GM18868 (cell line): ENCODE results near the gene STUB1.
"Not testable (repeated sequence)": the region's sequence is repeated elsewhere in the genome, so short reads cannot be mapped to it uniquely, and the experiment has no call there.

Source experiments
- ATAC-seq: cut with Tn5 transposase; IDR thresholded peaks from one replicate; pipeline ENCODE4 v1.9.1; 2021; ENCODE audit warnings: mild to moderate bottlenecking, moderate library complexity; ENCODE audit not compliant: unreplicated experiment

STUB1 gene

DNA sequence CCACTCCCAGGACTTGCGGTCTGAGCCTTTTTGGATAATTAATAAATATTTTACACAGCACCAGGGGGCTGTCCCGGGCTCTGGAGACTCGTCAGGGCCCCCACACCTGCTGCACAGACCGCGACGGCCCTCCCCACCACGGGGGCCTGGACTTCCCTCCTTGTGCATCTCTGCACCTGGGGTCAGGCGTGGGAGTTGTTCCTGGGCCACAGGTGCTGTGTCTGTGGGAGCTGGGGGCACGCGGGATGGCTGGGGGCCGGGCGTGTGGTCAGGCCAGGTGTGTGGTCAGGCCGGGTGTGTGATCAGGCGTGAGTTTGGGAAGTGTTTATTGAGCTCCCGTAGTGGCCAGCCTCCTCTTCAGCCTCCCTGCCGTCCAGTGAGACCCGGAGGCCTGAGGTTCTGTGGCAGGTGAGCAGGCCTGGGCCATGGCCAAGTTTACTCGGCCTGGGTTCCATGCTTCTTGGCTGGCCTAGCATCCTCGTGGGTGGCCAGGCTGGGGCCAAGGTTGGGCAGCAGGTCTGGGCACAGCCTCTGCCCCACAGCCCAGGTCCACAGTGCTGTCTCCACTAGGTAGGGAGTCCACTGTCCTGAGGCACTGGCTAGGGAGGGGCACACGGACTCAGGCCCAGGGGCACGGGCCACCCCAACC, 1.9 kb upstream of the STUB1 start:
- no peak for ATAC-seq

- ATAC-seq, result no peak
These were observed 1.1 kb upstream of the STUB1 start for GRCh38 chr16:678858-679813.

- ATAC-seq, result no peak
These were observed 375 bp downstream of the STUB1 start for GRCh38 chr16:680625-680945.

DNA sequence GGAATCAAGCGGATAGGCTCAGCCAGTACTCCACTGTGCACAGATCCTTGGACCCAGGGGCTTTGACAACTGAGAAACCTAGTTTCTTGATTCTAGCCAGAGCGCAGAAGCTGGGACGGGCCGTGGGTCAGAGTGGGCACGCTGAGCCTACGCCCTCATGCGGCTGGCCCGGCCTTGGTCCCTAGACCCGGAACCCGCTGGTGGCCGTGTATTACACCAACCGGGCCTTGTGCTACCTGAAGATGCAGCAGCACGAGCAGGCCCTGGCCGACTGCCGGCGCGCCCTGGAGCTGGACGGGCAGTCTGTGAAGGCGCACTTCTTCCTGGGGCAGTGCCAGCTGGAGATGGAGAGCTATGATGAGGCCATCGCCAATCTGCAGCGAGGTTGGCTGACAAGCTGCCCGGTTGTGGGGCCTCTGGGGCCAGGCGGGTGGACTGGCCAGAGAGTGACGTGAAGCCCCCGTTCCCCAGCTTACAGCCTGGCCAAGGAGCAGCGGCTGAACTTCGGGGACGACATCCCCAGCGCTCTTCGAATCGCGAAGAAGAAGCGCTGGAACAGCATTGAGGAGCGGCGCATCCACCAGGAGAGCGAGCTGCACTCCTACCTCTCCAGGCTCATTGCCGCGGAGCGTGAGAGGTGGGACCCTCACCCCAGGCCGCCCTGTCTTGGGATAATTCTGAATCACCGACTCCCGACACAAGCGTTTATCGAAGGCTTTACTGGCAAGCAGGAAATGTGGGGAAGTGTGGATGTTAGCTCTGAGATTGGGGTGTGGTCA, 946 bp downstream of the STUB1 start:
- no peak for ATAC-seq

- no peak for ATAC-seq
These were observed 1.7 kb downstream of the STUB1 start for GRCh38 chr16:681746-682427.

DNA sequence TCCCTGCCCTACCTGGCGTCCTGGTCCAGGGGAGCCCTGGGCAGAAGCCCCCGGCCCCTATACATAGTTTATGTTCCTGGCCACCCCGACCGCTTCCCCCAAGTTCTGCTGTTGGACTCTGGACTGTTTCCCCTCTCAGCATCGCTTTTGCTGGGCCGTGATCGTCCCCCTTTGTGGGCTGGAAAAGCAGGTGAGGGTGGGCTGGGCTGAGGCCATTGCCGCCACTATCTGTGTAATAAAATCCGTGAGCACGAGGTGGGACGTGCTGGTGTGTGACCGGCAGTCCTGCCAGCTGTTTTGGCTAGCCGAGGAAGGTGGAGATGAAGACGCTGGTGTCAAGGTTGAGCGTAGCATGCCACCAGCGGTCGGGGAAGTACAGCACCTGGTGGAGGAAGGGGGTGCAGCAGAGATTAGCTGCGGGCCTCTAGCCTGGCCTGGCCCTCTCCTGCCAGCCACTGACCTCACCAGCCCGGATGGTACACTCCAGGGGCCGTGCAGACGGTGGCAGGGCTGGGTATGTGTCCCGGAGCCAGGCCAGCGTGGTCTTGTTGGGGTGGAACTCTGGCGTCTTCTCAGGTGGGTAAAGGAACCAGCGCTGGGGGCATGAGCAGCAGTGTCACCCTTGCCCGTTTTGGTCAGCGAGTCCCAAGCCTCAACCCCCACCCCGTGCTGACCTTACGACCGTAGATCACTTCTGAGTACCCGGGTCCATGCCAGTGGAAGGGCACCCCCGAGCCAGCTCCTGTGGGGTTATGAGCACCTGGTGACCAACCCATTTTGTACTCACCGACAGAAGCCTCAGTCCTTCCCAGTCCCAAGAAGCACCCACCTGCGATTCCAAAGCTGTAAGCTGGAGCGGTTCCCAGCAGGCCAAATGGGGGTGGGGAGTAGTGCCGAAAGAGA, 2.5 kb downstream of the STUB1 start:
- ATAC-seq, result no peak

- no peak for ATAC-seq
These were observed 3.3 kb downstream of the STUB1 start for GRCh38 chr16:683396-684070.

DNA sequence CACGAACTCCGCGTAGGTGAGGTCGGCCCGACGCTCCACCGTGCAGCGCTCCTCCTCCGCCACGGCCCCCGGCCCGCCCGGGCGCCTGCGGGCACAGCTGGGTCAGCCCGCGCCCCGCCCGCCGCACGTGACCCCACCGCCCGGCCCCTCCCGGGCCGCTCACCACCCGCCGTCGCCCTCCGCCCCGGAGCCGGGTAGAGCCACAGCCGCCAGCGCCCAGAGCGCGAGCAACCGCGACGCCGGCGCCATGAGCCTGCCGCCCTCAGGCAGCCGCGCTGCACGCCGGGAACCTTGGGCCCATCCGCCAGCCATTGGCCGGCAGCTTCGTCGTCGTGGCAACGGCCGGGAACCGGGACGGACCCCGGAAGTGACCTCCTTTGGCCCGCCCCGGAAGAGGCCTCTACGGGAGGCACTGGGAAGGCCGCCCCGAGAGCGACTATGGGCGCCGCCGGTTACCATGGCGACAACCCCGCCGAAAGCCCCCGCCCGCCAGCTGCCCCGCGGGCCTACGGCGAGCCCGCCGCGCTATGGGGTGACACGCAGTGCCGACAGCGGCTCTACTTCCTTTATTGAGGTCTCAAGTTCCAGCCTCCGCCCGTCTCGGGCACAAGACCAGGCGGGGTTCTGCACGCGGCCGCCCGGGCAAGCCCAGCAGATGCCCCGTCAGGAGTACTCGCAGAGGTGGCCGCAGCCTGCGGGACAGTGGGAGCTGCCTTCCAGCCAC, 4.0 kb downstream of the STUB1 start, which contains the start of gene JMJD8:
JMJD8 (minus strand) TSS at position 264 of the 724 bp plus-strand sequence; CDS start at position 249, 15 bp downstream.
- peak; percentile 70 for ATAC-seq

GRCh38 chr16:684961-685696, 4.9 kb downstream of the STUB1 start:
- no peak for ATAC-seq

- no peak for ATAC-seq
These were observed 5.8 kb downstream of the STUB1 start for GRCh38 chr16:685967-686366.

- no peak for ATAC-seq
These were observed 6.5 kb downstream of the STUB1 start for GRCh38 chr16:686459-687260.

GRCh38 chr16:687499-687898, 7.3 kb downstream of the STUB1 start:
- ATAC-seq, result no peak

- no peak for ATAC-seq
These were observed 9.1 kb downstream of the STUB1 start for GRCh38 chr16:689175-689897.

GRCh38 chr16:691242-691641, 11.0 kb downstream of the STUB1 start:
- not testable (repeated sequence) for ATAC-seq

DNA sequence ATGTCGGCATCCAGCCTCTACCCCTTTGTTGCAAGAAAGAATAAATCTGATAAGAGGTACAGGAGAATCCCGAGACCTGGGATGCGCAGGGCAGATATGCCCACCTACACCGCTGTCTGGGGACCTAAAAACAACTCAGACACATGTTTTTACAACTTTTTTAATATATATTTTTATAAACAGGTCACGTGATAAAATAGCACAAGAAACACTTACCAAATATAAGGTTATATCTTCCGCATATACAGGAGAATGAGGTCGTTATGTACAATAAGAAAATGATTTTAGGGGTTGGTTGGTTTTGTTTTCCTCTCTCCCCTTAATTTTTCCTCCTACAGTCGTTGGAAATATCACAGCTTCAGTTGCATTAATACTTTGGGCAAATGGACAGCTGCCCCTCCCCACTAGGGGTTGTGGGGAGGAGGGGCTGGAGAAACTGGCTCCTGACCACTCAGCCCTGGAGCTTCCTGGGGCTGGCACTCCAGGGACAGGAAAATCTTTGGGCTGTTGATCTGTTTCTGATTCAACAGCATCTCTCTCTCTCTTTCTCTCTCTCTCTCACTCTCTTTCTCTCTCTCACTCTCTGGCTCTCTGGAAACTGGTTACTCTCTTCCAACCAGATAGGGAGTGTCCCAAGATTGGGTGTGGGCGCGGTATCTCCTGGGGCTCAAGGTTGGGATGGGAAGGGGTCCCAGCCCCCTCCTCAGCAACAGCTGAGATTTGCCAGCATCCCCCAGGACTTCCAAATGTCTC, 12.3 kb downstream of the STUB1 start:
- no peak for ATAC-seq

GRCh38 chr16:693364-693763, 13.2 kb downstream of the STUB1 start:
- no peak for ATAC-seq
